ENCODE measurements around the gene NSD1. TPM values are rescaled to one million over a fixed set of nuclear protein-coding genes. Genes with fewer than 3 reads are reported as not detected.

Gene NSD1
- total and polyA plus RNA-seq, 2 of the 8 experiments (the other 6 are each of a cell fraction or from before 2014, with no cell fraction given) = 22.8 to 168 TPM

DNA sequence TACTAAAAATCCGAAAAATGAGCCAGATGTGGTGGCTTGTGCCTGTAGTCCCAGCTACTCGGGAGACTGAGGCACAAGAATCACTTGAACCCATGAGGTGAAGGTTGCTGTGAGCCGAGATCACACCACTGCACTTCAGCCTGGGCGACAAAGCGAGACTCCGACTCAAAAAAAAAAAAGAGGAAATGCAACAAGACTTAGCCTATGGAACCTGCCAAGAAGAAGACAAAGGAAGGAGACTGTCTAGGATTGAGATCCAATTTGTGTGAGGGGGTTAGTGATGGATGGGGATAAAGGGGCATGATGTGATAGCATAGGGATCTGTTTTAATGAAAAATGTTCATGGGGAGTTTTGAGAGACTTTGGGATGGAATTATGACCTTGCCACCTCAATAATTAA, 97.1 kb downstream of the NSD1 start (continued):
- TF ChIP-seq HDAC6 (IDR thresholded peaks at IDR 0.05; ENCODE audit: low read depth, low read length) (no peak), BCL11A (IDR thresholded peaks at IDR 0.05; ENCODE audit: low read depth in 2 of 2, low read length in 2 of 2) (no peak), SUZ12 (IDR thresholded peaks at IDR 0.05; ENCODE audit: low read length) (no peak), RXRA (IDR thresholded peaks at IDR 0.05; ENCODE audit: insufficient read depth, low read depth, low read length) (no peak), PHF8 (conservative IDR thresholded peaks at IDR 0.05; ENCODE audit: low read depth, low read length) (no peak)
